Activated CD8-positive, alpha-beta memory T cell treated with anti-CD3 and anti-CD28 coated beads, Interleukin-2, amount 50 U/mL, for 48 hours (primary cell): Measurements from ENCODE around the gene DLL4.
"Not testable (repeated sequence)": the region's sequence is repeated elsewhere in the genome, so short reads cannot be mapped to it uniquely, and the experiment has no call there.

Experiments used
- DNase-seq: peaks from one replicate; pipeline ENCODE4 v3.0.0-alpha.2; 2020

Gene DLL4

GRCh38 chr15:40943764-40944365, 14.7 kb downstream of the DLL4 start:
- no peak for DNase-seq

GRCh38 chr15:40944510-40945296, 15.6 kb downstream of the DLL4 start:
- DNase-seq = no peak

- DNase-seq = no peak
Observed at GRCh38 chr15:40948706-40949473, 19.8 kb downstream of the DLL4 start.

GRCh38 chr15:40949756-40950207, 20.6 kb downstream of the DLL4 start:
- DNase-seq = no peak

- DNase-seq = no peak
Observed at GRCh38 chr15:40951764-40952163, 22.6 kb downstream of the DLL4 start.

- DNase-seq = no peak
Observed at GRCh38 chr15:40952301-40952900, 23.3 kb downstream of the DLL4 start.

GRCh38 chr15:40952901-40953712, 24.0 kb downstream of the DLL4 start, which contains the start of gene CHAC1:
Gene CHAC1, plus strand, starts transcription at chr15:40953471. Its CDS starts 113 bp downstream, at chr15:40953584.
- peak; percentile 98 for DNase-seq

GRCh38 chr15:40953713-40954074, 24.6 kb downstream of the DLL4 start:
- no peak for DNase-seq

- DNase-seq = not testable (repeated sequence)
Observed at GRCh38 chr15:40954158-40954848, 25.2 kb downstream of the DLL4 start.

GRCh38 chr15:40955141-40955903, 26.2 kb downstream of the DLL4 start:
- no peak for DNase-seq

- DNase-seq = no peak
Observed at GRCh38 chr15:40955930-40956540, 26.9 kb downstream of the DLL4 start.

GRCh38 chr15:40956541-40956982, 27.4 kb downstream of the DLL4 start:
- no peak for DNase-seq

- no peak for DNase-seq
Observed at GRCh38 chr15:40957041-40957555, 28.0 kb downstream of the DLL4 start.

GRCh38 chr15:40957581-40958051, 28.5 kb downstream of the DLL4 start:
- DNase-seq = no peak

- DNase-seq = no peak
Observed at GRCh38 chr15:40958146-40958545, 29.0 kb downstream of the DLL4 start.

- no peak for DNase-seq
Observed at GRCh38 chr15:40958723-40959122, 29.6 kb downstream of the DLL4 start.

GRCh38 chr15:40959331-40960141, 30.4 kb downstream of the DLL4 start:
- DNase-seq = no peak

GRCh38 chr15:40960151-40960885, 31.2 kb downstream of the DLL4 start:
- no peak for DNase-seq
